DMS53 treated with DMSO at 0.1 percent for 48 hours (cell line): ENCODE results near the gene RUNX2.

Experiments
- DNase-seq: peaks from one replicate; lab custom pipeline; 2025; ENCODE audit not compliant: unreplicated experiment; lab: John Stamatoyannopoulos, UW

RUNX2 gene

DNA sequence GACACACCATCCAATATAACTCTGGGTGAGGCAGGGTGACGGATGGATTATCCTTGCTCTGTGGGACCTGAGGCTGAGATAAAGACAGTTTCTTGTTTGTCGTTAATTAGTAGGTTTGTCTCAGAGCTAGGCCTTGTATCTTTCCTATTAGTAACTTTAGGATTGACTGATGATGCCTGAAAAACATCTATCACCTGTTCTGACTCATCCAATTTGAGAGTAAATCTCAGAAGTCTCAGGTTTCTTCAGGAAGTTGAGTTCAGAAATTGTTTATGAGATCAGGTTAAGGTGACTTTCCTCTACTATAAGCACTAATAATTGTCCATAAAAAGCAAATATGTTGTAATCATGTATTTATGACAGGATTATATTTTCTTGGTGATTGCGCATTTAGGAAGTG, 179.1 kb downstream of the RUNX2 start:
- peak; percentile 82 for DNase-seq

DNA sequence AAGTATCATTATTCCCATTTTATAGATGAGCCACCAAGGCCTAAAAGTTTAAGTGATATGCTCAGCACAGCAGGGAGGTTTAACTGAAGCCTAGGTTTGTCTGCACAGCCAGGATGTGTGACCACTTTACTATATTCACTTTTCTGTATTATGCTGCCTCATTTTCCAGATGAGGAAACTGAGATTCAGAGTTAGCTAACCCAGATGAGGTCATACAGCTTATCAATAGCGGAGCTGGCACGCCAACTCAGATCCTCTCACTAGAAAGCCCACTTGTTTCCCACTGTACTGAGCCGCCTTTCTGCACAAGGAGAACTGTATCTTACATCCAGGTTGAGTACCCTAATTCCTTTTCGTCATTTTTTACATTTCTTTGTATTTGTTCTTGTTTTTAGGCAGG, 181.3 kb downstream of the RUNX2 start:
- DNase-seq = no peak

DNA sequence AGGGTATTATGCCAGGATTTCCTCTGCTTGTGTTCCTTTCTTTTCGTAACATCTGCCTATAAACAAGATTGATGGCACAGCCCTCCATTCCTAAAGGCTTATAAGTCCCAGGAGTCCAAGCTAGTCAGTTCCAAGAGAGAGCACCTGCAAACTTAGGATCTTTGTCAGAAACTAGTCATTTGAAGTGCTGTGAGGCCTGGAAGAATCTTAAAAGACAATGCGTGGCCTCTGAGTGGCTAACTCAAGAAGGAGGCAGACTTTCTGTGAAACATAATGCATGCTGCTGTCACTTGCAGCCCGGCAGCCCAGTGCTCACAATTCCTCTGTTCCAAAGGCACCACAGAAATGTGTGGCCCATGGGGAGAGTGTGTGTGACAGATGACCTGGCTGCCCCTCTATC, 184.6 kb downstream of the RUNX2 start:
- DNase-seq = no peak

DNA sequence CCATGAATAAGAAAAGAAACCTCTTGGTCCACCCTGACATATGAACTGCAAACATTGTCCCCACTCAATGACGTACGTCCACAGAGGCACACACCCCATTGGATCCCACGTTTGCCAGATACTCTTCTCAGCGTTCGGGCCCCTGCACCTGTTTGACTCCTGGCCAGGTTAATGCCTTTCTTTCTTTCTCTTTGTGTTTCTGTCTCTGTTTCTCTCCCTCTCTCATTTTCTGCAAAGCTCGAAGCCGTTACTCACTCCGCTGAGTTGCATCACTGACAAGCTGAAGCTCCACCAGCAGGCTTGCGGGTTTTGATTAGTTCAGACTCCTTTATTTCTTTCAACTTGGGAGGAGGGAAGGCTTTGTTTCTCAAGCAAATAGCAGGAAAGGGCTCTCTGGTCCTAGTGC, 185.1 kb downstream of the RUNX2 start:
- DNase-seq = no peak

DNA sequence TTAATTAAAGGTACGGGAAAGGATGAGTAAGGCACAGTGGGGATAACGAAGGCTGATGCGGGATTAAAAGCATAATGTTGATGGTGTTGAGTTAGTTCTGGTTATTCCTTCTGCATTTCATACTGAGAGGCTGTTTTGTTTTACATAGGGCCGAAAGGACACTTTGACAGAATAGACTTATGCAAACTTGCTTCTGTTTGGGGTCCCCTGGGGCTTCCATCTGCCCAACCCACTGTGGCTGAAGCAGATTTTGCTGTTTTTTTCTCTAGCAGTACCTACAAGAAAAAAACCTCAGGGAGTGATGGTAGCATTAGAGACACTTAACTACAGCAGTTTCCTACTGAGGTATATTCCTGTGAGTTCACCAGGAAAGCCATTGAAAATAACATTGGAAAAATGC, 185.7 kb downstream of the RUNX2 start:
- no peak for DNase-seq

DNA sequence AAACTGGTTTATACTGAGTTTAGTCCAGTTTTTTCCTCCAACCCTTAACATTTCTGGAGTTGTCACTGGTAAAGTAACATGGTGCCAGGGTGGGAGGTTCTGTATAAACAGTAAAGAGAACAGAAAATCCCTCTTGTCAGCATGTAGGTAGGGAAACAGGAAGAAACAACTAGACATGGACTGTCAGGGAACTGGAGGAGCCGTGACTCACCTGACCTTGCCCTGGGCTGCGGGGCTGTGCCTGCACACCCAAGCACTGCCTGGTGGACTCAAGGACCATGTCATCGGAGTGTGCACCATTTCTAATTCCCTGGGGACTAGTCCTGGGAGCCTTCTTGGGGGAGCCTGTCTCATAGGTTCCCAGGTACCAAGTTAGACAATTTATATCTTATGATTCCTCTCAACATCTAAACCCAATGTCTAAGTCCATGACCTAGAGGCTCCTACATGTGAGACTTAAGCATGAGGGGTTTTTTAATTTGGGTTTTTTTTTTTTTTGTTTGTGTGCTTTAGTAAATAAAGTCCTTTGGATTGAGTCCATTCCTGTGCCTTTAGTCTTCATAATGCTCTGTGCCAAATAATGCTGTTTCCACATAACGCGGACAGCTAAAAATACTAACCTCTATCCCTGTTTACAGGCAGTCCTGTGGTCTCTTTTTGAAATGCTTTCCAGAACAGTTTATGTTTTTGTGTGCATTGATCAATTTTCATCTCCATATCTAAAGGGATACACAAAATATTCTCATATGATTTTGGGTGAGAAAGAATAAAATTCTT, 186.5 kb downstream of the RUNX2 start:
- DNase-seq = peak; percentile 14

DNA sequence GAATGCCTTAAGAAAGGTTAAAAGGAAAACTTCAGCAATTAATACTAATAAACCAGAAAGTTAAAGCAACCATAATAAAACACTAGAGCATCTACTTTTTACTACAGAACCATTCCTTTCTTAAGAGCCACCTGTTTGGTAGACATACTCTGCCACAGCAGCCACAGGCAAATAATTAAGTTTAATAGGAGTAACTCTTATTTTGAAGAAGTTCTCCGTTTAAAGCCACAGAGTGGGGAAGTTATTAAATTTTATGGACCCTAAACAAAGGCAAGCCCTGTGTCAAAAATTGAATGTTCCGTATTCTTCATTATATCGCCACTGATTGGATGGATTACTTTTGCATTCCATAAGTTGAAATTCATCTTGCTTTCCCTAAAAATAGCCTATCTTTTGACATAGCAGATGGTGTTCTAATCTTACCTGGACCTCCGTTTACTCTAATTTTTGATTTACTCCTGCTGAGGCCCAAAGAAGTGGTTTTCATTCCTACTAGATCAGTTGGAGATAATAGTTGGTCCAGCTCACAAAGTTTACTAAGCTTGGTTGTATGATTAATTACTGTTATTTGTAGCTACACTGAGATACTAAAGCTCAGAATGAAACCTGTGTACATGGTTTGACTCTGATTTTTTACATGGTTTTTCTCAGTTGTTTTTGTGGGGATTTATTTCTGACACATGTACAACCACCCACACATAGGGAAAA, 190.0 kb downstream of the RUNX2 start:
- DNase-seq = no peak

DNA sequence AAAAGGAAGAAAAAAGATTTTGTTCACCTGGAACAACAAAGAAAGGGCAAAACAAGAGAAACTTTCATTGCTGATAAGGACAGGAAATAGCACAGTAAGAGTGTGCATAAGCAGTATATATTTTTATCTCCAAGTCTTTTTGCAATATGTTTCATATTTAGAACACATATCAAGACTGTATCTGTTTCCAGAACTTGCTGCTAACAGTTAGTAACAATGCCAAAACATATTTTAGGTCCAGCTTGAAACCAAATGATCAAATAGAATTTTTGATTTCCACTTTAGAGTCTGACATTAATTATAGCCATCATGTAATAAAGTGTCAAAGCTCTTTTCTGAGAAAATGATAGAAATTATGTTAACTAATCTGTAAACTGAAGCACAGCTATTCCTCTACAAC, 193.1 kb downstream of the RUNX2 start:
- no peak for DNase-seq

DNA sequence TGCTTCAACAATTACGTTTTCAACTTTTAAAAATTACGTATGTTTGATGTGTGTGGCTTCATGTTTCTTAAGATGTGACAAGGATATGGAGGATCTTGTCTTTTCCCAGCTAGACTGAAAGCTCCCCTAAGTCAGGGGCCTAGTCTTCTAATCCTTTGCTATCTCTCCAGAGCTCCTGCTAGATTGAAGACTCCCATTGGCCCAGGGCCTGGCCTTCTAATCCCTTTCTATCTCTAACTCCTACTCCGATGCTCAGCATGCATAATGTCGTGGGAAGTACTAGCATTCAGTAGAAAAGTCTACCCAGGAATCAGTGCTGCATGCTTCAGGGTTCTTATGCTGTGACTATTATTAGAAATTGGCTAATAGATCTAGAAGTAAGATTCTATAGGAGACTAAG, 194.4 kb downstream of the RUNX2 start:
- no peak for DNase-seq

DNA sequence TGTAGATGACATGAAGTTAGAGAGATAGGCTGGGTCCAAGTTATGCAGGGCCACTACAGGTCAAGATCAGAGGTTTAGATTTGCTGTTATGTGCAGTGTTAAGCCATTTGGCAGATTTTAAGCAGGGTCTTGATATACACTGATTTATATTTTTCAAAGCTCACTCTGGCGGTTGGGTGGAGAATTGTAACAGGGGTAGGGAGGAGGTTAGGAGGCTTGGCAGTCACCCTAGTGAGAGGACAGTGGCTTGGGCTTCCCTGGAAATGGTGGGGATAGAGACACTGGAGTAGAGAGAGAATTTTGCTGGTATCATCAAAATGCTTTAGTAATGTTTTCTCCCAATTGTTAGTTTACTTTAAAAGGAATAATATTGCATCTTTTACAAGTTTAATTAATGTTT, 199.1 kb downstream of the RUNX2 start:
- DNase-seq = no peak

DNA sequence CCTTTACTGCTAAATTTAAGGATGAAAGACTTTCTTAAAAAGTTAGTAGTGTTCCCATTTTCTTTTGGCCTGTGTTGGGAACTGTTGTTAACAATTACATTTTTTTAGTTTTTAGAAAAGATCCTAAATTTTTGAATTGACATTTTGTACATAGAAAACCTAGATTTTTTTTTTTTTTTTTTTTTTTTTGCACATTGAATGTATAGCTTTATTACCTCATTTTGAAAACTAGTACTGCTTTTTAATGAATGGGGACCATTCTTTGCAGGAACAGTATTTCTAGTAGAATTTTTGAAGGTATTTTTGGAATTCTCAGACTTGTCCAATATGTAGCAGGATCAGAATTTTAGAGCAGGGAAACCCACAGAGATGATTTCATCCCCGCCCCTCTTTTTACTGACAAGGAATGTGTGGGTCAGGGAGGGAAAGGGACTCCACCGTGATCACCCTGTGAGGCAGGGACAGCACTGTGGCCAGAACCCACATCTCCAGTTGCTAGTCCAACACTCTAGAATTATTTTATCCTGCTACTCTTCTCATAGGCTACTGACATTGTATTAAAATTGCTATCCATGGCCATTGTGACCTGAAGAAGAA, 204.0 kb downstream of the RUNX2 start:
- no peak for DNase-seq

DNA sequence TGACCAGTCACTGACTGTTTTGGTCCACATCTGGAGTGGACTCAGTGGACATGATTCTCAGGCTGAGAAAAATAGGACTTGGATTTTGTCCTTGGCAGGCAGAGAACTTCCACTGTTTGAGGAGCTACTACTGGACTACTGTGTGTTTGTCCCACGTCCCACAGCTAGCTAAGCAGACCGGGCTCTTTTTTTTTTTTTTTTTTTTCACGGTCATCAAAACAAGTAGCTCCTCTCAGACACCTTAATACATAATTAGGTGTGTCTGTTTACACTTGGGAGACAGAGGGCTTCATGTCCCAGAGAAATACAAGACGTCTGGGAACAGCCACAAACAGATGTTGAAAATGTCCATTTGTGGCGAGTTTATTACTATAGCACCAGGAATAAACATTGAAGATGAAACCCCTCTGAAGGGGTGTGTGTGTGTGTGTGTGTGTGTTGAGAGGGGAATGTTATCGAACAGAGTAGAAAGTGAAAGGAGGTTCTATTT, 204.6 kb downstream of the RUNX2 start:
- DNase-seq = no peak

DNA sequence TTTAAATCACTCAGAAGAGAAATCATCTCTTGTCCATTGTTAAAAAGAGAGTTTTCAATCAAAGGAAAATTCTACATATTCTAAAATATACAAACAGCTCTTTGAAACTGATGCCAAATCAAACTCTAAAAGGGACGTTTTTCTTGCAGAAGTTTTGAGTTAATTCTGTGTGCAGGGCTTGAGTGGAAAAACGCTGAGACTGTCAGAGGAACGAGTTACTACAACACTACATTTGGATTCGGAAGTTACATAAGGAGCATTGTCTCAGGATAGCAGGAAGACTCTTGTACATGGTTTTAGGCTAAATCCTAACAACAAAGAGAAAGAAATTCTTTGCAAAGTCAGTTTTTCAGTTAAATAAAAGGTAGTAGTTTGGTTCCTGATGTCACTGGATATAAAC, 205.3 kb downstream of the RUNX2 start:
- DNase-seq = no peak

DNA sequence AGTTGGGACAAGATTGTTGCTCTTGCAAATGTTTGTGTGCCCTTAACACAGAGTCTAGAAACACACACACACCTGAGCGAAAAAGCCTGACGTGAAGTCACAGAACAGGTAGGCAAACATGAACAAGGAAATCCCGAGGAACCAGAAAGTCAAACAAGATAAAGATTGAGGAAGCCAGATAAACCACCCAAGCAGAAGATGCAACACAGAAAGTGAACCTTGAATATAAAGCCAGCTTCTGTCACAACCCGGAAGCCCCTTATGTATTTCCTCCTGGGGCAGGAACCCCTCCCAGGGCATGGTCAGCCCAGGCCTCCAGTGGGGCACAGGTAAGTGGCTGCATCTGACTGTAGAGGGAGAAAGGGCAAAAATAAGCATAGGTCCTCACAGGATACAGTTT, 207.8 kb downstream of the RUNX2 start:
- no peak for DNase-seq

DNA sequence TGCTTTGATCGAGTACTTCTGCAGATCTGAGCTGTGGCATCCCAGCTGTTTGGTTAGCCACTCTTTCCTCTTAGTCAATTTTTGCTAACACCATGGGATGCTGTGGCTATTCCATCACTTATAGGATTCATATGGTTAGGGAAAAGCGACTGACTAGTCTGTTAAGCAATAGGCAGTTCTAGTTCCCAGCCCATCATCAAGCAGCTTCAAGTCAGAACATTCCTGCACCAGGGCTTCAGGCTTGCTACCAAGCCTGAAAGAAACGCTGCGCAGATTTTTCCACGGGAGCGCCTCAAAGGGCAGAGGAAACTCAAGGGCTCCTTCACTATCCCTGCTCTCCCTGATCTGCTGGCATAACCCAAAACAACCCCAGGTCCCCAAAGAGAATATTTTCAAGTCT, 209.4 kb downstream of the RUNX2 start:
- no peak for DNase-seq

DNA sequence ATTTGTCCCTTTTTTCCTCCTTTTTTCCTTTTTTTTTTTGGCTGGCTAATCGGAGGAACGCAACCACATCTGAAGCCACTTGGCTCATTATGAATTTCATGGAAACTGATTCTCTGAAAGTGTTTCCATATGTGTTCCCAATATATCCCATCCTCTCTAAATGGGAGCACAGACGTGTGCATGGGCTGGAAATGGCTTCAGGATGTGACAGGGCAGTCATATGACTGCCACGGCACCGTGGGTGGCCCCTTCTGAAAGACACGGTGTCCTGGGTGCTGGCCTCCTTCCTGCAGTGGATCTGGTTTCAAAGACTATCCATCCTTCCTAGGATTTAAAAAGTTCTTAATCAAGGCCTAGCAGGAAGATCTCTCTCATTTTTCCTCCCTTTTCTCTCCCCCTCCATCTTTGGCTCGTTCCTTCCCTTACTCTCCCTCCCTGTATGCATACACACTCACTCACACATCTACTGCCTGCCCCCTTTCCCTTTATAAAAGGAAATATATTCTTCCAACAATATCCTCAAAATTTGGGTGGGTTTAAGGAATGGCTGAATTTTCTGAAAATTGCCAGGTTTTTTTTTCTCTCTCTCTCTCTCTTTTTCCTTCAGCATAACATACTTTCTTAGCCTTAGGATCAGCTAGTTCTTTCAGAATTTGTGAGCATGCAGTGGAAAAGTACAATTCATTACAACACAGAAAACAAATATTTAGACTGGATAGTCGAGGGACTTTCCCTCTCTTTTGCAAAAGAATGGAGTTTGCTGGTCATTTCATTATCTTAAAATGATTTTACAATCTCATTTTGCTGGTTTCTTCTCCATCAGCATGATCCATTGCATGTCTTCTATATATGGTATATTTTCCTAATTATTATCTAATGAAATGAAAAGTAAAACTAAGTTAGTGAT, 210.8 kb downstream of the RUNX2 start:
- no peak for DNase-seq

DNA sequence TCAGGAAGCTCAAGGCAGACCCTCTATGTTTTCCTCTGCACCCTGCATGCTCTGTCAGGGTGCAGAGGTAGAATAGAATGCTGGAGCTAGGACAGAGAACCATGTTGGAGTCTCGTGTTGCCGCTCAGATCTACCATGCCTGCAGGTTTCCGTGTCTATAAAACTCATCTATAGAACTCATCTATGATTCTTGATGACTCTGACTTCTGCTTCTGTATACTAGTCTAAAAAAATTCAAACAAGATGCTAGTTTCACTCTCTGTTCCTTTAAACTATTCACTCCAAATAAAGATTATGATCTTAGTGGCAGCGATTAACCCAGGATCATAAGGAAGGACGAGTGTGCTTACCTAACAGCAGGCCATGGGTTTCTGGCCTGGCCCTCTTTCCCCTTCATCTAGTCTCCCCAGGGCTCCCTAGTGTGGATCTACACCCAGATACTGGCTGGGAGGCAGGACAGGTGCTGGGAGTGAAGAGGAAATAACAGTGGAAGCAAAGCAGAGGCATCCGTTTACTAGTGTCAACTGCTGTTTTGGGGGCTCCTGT, 212.3 kb downstream of the RUNX2 start:
- no peak for DNase-seq

DNA sequence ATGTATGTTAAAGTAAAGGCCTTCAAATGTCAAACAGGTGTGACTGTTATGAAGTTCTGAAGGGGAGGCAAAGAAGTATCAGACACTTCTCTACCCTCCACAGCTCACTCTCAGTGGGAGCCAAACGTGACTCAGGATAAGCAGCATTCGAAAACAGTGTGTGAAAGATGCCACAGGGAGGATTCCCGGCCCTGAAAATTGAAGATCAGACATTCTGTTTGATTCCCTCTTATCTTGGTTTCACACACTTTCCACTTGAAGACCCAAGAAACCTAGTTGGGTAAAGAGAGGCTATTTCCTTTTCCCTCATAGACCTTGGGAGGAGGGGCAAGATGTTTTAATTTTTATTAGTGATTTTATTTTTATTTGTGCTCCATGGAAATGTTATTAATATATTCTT, 213.8 kb downstream of the RUNX2 start:
- no peak for DNase-seq

DNA sequence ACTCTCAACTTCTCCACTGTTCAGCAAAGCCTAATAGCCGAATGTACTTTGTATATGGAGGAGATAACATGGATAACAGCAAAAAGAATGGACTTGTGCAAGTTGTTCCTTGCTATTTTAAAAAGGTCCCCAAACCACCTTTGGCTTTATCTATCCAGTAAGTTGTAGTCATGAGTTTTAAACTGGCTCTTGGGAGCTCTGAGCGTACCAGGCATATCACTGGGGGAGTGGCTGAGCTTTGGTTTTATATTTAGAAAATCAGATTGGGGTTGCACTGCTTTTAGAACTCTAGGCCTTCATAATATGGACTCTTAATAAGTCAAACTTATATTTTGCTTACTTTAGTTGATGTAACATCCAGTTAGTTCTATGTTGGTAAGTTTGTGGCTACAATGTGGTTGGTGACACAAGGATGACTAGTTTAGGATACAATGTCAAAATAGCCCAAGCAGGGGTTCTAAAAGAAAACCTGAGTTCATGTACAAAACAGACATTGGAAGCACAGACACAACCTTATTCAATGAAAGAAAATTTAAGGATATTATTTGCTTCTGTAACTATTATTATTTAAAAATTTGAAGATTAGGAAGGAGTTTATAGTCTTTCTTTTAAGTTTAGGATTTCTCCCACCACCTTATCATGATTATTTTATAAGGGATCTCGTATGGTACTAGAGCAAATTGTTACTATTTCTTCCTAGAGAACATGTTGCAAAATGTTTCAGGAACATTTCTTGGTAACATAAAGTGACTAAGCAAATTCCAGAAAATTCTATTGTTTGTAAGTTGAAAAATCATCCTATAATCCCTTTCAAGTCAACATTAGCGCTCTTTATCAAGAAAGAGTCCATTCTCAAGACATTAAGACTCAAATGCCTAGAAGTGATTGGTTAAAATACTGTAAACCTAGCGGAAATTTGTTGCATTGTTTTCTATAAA, 215.4 kb downstream of the RUNX2 start:
- no peak for DNase-seq

DNA sequence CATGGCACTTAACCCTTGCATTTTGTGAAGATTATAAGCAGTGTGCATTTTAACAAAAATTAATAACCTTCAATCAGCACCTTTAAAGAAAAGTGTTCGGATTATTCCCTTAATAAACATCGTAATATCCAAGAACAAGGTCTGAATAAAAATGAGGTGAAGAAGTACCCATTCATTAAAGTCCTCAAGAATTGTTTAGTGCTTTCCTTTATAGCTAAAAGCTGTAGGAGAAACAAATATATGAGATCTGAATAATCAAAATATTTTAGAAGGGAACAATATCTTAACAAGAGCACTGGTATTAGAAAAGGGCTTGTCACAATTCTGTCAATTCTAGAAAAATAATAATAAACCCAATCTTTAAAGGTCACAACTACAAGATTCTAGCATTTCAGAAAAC, 217.3 kb downstream of the RUNX2 start:
- DNase-seq = no peak
